HG02870 (cell line): ENCODE results near the gene CLASP1.
"Not testable (repeated sequence)": the region's sequence is repeated elsewhere in the genome, so short reads cannot be mapped to it uniquely, and the experiment has no call there.

Source experiments
- ATAC-seq: cut with Tn5 transposase; IDR thresholded peaks from one replicate; pipeline ENCODE4 v1.9.1; 2021; ENCODE audit warnings: mild to moderate bottlenecking, moderate library complexity; ENCODE audit not compliant: unreplicated experiment

CLASP1 gene

GRCh38 chr2:121626777-121627524 lies 22.3 kb downstream of the CLASP1 start:
- no peak for ATAC-seq

- ATAC-seq, result no peak
Measured at GRCh38 chr2:121625953-121626352, 23.3 kb downstream of the CLASP1 start.

- no peak for ATAC-seq
Measured at GRCh38 chr2:121617042-121617599, 32.1 kb downstream of the CLASP1 start.

GRCh38 chr2:121613774-121614173 lies 35.5 kb downstream of the CLASP1 start:
- ATAC-seq, result no peak

- ATAC-seq, result no peak
Measured at GRCh38 chr2:121613152-121613551, 36.1 kb downstream of the CLASP1 start.

- no peak for ATAC-seq
Measured at GRCh38 chr2:121611730-121612705, 37.2 kb downstream of the CLASP1 start.

GRCh38 chr2:121611048-121611649 lies 38.1 kb downstream of the CLASP1 start:
- not testable (repeated sequence) for ATAC-seq

- ATAC-seq, result not testable (repeated sequence)
Measured at GRCh38 chr2:121610487-121610874, 38.8 kb downstream of the CLASP1 start.

- no peak for ATAC-seq
Measured at GRCh38 chr2:121608967-121609366, 40.3 kb downstream of the CLASP1 start.

- ATAC-seq, result no peak
Measured at GRCh38 chr2:121608367-121608766, 40.9 kb downstream of the CLASP1 start.

- no peak for ATAC-seq
Measured at GRCh38 chr2:121605820-121606733, 43.2 kb downstream of the CLASP1 start.

GRCh38 chr2:121603185-121603584 lies 46.1 kb downstream of the CLASP1 start:
- ATAC-seq, result no peak

GRCh38 chr2:121599963-121600651 lies 49.2 kb downstream of the CLASP1 start:
- peak; percentile 63 for ATAC-seq

- peak; percentile 38 for ATAC-seq
Measured at GRCh38 chr2:121598087-121598486, 51.2 kb downstream of the CLASP1 start.

GRCh38 chr2:121596221-121597080 lies 52.8 kb downstream of the CLASP1 start:
- peak; percentile 53 for ATAC-seq

- no peak for ATAC-seq
Measured at GRCh38 chr2:121595012-121595891, 54.0 kb downstream of the CLASP1 start.

- no peak for ATAC-seq
Measured at GRCh38 chr2:121591199-121591598, 58.1 kb downstream of the CLASP1 start.

GRCh38 chr2:121588357-121588756 lies 60.9 kb downstream of the CLASP1 start:
- ATAC-seq, result no peak
